Endothelial cell of umbilical vein (primary cell): ENCODE results near the gene CYP2C19. TPM values are rescaled to one million over a fixed set of nuclear protein-coding genes. Genes with fewer than 3 reads are reported as not detected.
"Not testable (repeated sequence)": the region's sequence is repeated elsewhere in the genome, so short reads cannot be mapped to it uniquely, and the experiment has no call there.

Experiments used
- BruUV-seq: library from RNA; stranded (reverse); fragments of 400-500 nt; replicated peaks from 2 replicates; lab custom pipeline; 2021; lab: Mats Ljungman, UMichigan
- CTCF ChIA-PET: fragments of 300-600, 350-600 bp; sonication (Branson Sonifier 250); formaldehyde crosslinking; loops from one replicate; lab custom pipeline; 2021; ENCODE audit warnings: antibody characterized with exemption, inconsistent platforms; lab: Charles Lee
- POLR2A ChIA-PET: fragments of 300-600, 350-600 bp; sonication (Branson Sonifier 250); formaldehyde crosslinking; loops from one replicate; lab custom pipeline; 2021; ENCODE audit warnings: antibody characterized with exemption, inconsistent platforms; lab: Charles Lee
- DNase-seq: peaks from one replicate; pipeline ENCODE4 v3.0.0-alpha.2; 2011; ENCODE audit warnings: low read depth, low spot score
- FAIRE-seq: peaks from 2 replicates; lab custom pipeline; 2011; peaks lifted over from hg19 to GRCh38; lab: Jason Lieb, UNC
- H2AFZ ChIP-seq: 2 replicates; pipeline ENCODE4 v1.6.0; 2012; ENCODE audit warnings: low read depth, low read length, control low read depth, inconsistent platforms
- H3K27ac ChIP-seq: 2 replicates; pipeline ENCODE4 v1.5.1; 2011; ENCODE audit warnings: low read depth, mild to moderate bottlenecking, control low read depth, low read length, moderate library complexity; ENCODE audit not compliant: insufficient read depth
- H3K27me3 ChIP-seq, 2 experiments: 2 replicates each; pipeline versions ENCODE4 v1.6.0 to v1.6.1; 2011; ENCODE audit warnings: low read length in 2 of 2, mixed read lengths in 1 of 2; ENCODE audit not compliant: control insufficient read depth in 2 of 2, insufficient read depth in 2 of 2
- H3K36me3 ChIP-seq, 2 experiments: 2 replicates in 1 of 2; 3 replicates in 1 of 2; pipeline ENCODE4 v1.5.1; 2011; ENCODE audit warnings: low read length in 2 of 2, mild to moderate bottlenecking in 1 of 2, moderate library complexity in 1 of 2; ENCODE audit not compliant: control insufficient read depth in 2 of 2, insufficient read depth in 2 of 2; ENCODE audit errors: extremely low read depth in 1 of 2
- H3K4me1 ChIP-seq: 3 replicates; pipeline ENCODE4 v1.5.1; 2011; ENCODE audit warnings: mild to moderate bottlenecking, low read length; ENCODE audit not compliant: control insufficient read depth, insufficient read depth; ENCODE audit errors: extremely low read depth
- H3K4me2 ChIP-seq: 2 replicates; pipeline ENCODE4 v1.6.1; 2011; ENCODE audit warnings: low read length, control low read depth, mixed read lengths; ENCODE audit not compliant: insufficient read depth
- H3K4me3 ChIP-seq, 3 experiments: fragments of 200-600 bp in 1 of 3; sonication (generic), shearing (Covaris generic) in 1 of 3; replicated peaks in 1 of 3; 2 replicates each; pipeline ENCODE4 v1.5.1; 2011 to 2016; ENCODE audit warnings: control low read depth in 3 of 3, low read length in 3 of 3, mild to moderate bottlenecking in 2 of 3, inconsistent platforms in 1 of 3, low read depth in 1 of 3, moderate library complexity in 1 of 3; ENCODE audit not compliant: insufficient read depth in 1 of 3
- H3K79me2 ChIP-seq: 2 replicates; pipeline ENCODE4 v1.6.0; 2012; ENCODE audit warnings: low read length, inconsistent platforms; ENCODE audit not compliant: control insufficient read depth, insufficient read depth
- H3K9ac ChIP-seq: replicated peaks from 2 replicates; pipeline ENCODE3; 2011; ENCODE audit warnings: low read length, control low read depth; ENCODE audit not compliant: insufficient read depth; ENCODE audit errors: extremely low read depth
- H3K9me1 ChIP-seq: replicated peaks from 3 replicates; pipeline ENCODE4 v1.6.0; 2011; ENCODE audit warnings: mild to moderate bottlenecking, low read length; ENCODE audit not compliant: control insufficient read depth, insufficient read depth; ENCODE audit errors: extremely low read depth
- H3K9me3 ChIP-seq: replicated peaks from 2 replicates; pipeline ENCODE4 v1.5.1; 2012; ENCODE audit warnings: low read length, inconsistent platforms; ENCODE audit not compliant: control insufficient read depth, insufficient read depth
- H4K20me1 ChIP-seq: replicated peaks from 2 replicates; pipeline ENCODE3; 2011; ENCODE audit warnings: mild to moderate bottlenecking, low read length; ENCODE audit not compliant: control insufficient read depth, insufficient read depth; ENCODE audit errors: extremely low read depth
- CTCF ChIP-seq, 2 donors: IDR thresholded peaks; 1 replicate in 1 of 2; 2 replicates in 1 of 2; pipeline ENCODE4 v1.5.1; 2011; ENCODE audit warnings: low read length in 2 of 2, mild to moderate bottlenecking in 2 of 2, moderate library complexity in 2 of 2, control low read depth in 1 of 2, inconsistent platforms in 1 of 2, low read depth in 1 of 2; ENCODE audit not compliant: insufficient read depth in 1 of 2; ENCODE audit errors: extremely low read depth in 1 of 2
- EZH2 ChIP-seq: IDR thresholded peaks from 2 replicates; pipeline ENCODE4 v1.6.1; 2012; ENCODE audit warnings: borderline replicate concordance, low read depth, mild to moderate bottlenecking, moderate library complexity, low read length, inconsistent platforms; ENCODE audit not compliant: severe bottlenecking
- FOS ChIP-seq: IDR thresholded peaks from 2 replicates; pipeline ENCODE4 v1.6.1; 2011; ENCODE audit warnings: mild to moderate bottlenecking, low read length, moderate library complexity, borderline replicate concordance; ENCODE audit not compliant: insufficient read depth
- GATA2 ChIP-seq: IDR thresholded peaks from 2 replicates; pipeline ENCODE4 v1.7.0; 2011; ENCODE audit warnings: low read depth, mild to moderate bottlenecking, moderate library complexity, mixed read lengths, low read length; ENCODE audit not compliant: insufficient read length, insufficient read depth
- JUN ChIP-seq: IDR thresholded peaks from 2 replicates; pipeline ENCODE4 v1.6.1; 2011; ENCODE audit warnings: borderline replicate concordance, low read depth; ENCODE audit not compliant: insufficient read length, insufficient read depth
- MYC ChIP-seq: IDR thresholded peaks from one replicate; pipeline ENCODE4 v1.6.1; 2011; ENCODE audit warnings: mild to moderate bottlenecking, low read depth, low read length
- POLR2A ChIP-seq: IDR thresholded peaks from 2 replicates; pipeline ENCODE4 v1.6.1; 2012; ENCODE audit warnings: low read depth, mild to moderate bottlenecking, control low read depth, low read length
- POLR2AphosphoS5 ChIP-seq: IDR thresholded peaks from 2 replicates; pipeline ENCODE4 v1.6.1; 2012; ENCODE audit warnings: low read depth, mild to moderate bottlenecking, control low read depth, low read length, moderate library complexity; ENCODE audit not compliant: insufficient read depth
- dilution Hi-C: fragments of 300-500 bp; cut with MboI; formaldehyde crosslinking; loops from one replicate; pipeline ENCODE4 v1.15.0; 2019; ENCODE audit warnings: low sequenced_read_pairs; ENCODE audit not compliant: extremely low pct_ligation_motif_present
- intact Hi-C: fragments of 100-400 bp; cut with micrococcal nuclease; formaldehyde crosslinking; loops from one replicate; pipeline ENCODE4 v1.10.0; 2022
- polyA plus RNA-seq, 4 experiments: library from polyadenylated mRNA; depleted of rRNA in 3 of 4; stranded (reverse) in 3 of 4; unstranded in 1 of 4; fragments of >200 nt; gene quantifications; 2 replicates each; pipeline versions ENCODE4 v1.2.1 to v1.2.3, GENCODE V29; 2011 to 2012; ENCODE audit warnings: missing spikeins in 1 of 4
- total RNA-seq: library from RNA; stranded (reverse); gene quantifications from 2 replicates; pipeline ENCODE4 v1.2.3, GENCODE V29; 2021
- TF ChIP-seq, protein P1 (sequence below): IDR thresholded peaks from 2 replicates; pipeline ENCODE4 v1.6.1; 2011; ENCODE audit not compliant: insufficient read depth, insufficient read length

The CYP2C19 gene
- total and polyA plus RNA-seq, 2 donors (not counting 3 experiments of a cell fraction or from before 2014, with no cell fraction given), result not detected

DNA sequence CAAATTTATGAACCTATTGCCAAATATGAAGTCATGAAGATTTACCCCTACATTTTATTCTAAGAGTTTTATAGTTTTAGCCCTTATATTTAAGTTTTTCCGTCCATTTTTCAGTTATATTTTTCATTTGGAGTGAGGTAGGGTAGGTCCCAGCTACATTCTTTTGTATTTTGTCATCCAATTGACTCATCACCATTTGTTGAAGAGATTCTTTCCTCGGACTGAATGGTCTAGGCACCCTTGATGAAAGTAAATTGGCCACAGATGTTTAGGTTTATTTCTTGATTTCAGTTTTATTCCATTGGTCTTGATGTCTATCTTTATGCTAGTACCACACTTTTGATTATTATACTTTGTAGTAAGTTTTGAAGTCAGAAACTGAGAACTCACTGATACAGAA is 22.7 kb downstream of the CYP2C19 start:
- FAIRE-seq, result no peak
- H4K20me1 ChIP-seq, result no peaks in the 10 kb centered on the region

GRCh38 chr10:94800551-94800950 is 38.1 kb downstream of the CYP2C19 start:
- H3K4me3 ChIP-seq, H3K4me1 ChIP-seq, H3K4me2 ChIP-seq, H3K27me3 ChIP-seq, CTCF ChIA-PET, BruUV-seq, H2AFZ ChIP-seq, DNase-seq, H3K27ac ChIP-seq, H3K79me2 ChIP-seq, H3K9me1 ChIP-seq, POLR2A ChIA-PET, H4K20me1 ChIP-seq, dilution Hi-C loops, H3K9me3 ChIP-seq, intact Hi-C loops, H3K36me3 ChIP-seq, FAIRE-seq, H3K9ac ChIP-seq: not testable (repeated sequence)

More for the DNA sequence above, 22.7 kb downstream of the CYP2C19 start:
- intact Hi-C loops (no loop called here), dilution Hi-C loops (no loop called here)
- H3K4me2 ChIP-seq, result no peak overlapping the region
- H3K9ac ChIP-seq, result no peak overlapping the region
- no peak for DNase-seq
- TF ChIP-seq JUN (no peak), GATA2 (no peak), FOS (no peak), CTCF (IDR thresholded peaks at IDR 0.05; ENCODE audit: extremely low read depth in 1 of 2, insufficient read depth in 1 of 2, low read depth in 1 of 2, low read length in 2 of 2) (no peak), MYC (no peak), EZH2 (no peak), POLR2A (no peak), POLR2AphosphoS5 (no peak)
- TF ChIP-seq, protein P1, sequence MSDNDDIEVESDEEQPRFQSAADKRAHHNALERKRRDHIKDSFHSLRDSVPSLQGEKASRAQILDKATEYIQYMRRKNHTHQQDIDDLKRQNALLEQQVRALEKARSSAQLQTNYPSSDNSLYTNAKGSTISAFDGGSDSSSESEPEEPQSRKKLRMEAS, result no peak
- no peaks in the 10 kb centered on the region for H3K36me3 ChIP-seq
- no peak overlapping the region for H3K4me3 ChIP-seq
- POLR2A ChIA-PET, result no interaction called here
- no peak overlapping the region for H3K27ac ChIP-seq
- H2AFZ ChIP-seq, result no peak overlapping the region
- H3K9me1 ChIP-seq, result no peaks in the 10 kb centered on the region
- no peaks in the 10 kb centered on the region for H3K9me3 ChIP-seq
- CTCF ChIA-PET, result no interaction called here
- no peaks in the 10 kb centered on the region for H3K79me2 ChIP-seq
- no peaks in the 10 kb centered on the region for H3K4me1 ChIP-seq
- H3K27me3 ChIP-seq, result no peaks in the 10 kb centered on the region
- no TSS peak for BruUV-seq
